SK-N-MC (cell line): ENCODE results near the gene ZNF827.

ENCODE experiments used
- DNase-seq: peaks from one replicate; pipeline ENCODE4 v3.0.0-alpha.2; 2011; ENCODE audit warnings: low read depth, low spot score
- H3K27ac ChIP-seq: fragments of 200-600 bp; sonication (generic); 2 replicates; pipeline ENCODE4 v1.5.1; 2016; ENCODE audit warnings: mixed run types
- H3K36me3 ChIP-seq: fragments of 200-600 bp; sonication (generic); 2 replicates; pipeline ENCODE4 v1.6.1; 2017; ENCODE audit warnings: antibody characterized with exemption, low read length, mixed read lengths; ENCODE audit not compliant: insufficient read depth
- H3K4me3 ChIP-seq: fragments of 200-600 bp; sonication (generic); 2 replicates; pipeline ENCODE4 v1.5.1; 2016
- H3K9ac ChIP-seq: fragments of 200-600 bp; sonication (generic); 2 replicates; pipeline ENCODE4 v1.8.0; 2017; ENCODE audit warnings: mixed run types, mixed read lengths; ENCODE audit not compliant: insufficient read length
- H3K9me3 ChIP-seq: fragments of 200-600 bp; sonication (generic); 2 replicates; pipeline ENCODE4 v1.6.1; 2017; ENCODE audit warnings: low read depth, mild to moderate bottlenecking, antibody characterized with exemption, low read length, moderate library complexity, mixed read lengths
- EZH2 ChIP-seq: fragments of 200-600 bp; sonication (generic); IDR thresholded peaks from one replicate; pipeline ENCODE4 v1.6.1; 2017; ENCODE audit warnings: antibody characterized with exemption
- FOXP2 ChIP-seq: optimal IDR thresholded peaks from 2 replicates; pipeline ENCODE3; 2011; ENCODE audit warnings: mild to moderate bottlenecking, moderate library complexity; ENCODE audit not compliant: insufficient read depth; ENCODE audit errors: extremely low read length, control extremely low read depth
- POLR2AphosphoS5 ChIP-seq: IDR thresholded peaks from 2 replicates; pipeline ENCODE4 v1.6.1; 2012; ENCODE audit warnings: mild to moderate bottlenecking, low read depth, low read length, borderline replicate concordance

Gene ZNF827

DNA sequence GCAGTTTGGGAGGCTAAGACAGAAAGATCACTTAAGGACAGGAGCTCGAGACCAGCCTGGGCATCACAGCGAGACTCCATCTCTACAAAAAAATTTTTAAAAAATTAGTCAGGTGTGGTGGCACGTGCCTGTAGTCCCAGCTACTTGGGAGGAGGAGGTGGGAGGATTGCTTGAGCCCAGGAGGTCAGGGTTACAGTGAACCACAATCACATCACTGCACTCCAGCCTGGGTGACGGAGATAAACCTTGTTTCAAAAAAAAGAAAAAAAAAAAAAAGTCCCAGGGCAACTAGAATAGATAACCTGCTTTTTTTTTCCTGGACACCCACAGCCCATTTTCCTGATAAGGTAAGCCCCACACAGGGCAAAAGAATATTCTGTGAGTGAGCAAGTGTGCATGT lies 162.4 kb downstream of the ZNF827 start:
- H3K36me3 ChIP-seq, result peaks cover 30% of the 10 kb centered on the region
- no peak for DNase-seq
- no peak for TF ChIP-seq FOXP2
- no peak for TF ChIP-seq POLR2AphosphoS5
- no peak for TF ChIP-seq EZH2
- no peak overlapping the region for H3K9ac ChIP-seq
- H3K9me3 ChIP-seq, result no peaks in the 10 kb centered on the region
- H3K4me3 ChIP-seq, result no peak overlapping the region
- H3K27ac ChIP-seq, result no peak overlapping the region

DNA sequence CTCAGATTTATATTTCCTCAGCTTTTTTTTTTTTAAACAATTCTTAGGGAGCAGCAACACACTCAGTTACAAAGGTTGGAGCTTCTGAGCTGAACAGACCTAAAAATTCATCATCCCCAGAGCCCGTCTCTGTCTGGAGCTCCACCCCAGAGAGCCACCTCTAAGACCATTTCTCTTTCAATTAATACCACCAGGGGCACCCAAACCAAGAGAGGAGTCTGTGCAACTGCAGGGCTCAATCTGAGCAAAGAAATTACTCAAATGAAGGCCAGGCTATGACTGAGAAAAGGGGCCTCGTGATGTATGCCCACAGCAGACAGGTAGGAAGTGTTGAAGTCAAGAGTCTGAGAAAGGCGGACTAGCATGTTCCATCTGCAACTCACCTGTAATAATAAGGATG lies 163.2 kb downstream of the ZNF827 start:
- no peaks in the 10 kb centered on the region for H3K9me3 ChIP-seq

DNA sequence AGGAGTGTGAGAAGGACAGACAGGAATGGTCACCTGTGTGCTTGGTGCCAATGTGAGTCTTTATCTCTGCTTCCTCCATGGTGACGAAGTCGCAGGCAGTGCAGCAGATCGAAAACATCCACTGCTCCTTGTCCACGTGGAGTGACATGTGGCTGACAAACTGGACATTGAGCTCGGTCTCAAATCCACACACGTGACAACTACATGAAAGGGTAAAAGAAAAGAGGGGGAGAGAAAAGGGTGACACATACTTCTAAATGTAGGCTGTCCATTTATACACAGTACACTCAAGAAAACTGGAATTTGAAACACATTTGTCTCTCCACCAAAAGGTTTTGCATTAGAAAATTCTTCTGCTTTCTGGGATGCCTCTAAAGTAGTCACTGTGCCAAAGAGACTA lies 164.2 kb downstream of the ZNF827 start:
- Histone ChIP-seq H3K9ac (no peak overlapping the region), H3K4me3 (no peak overlapping the region), H3K27ac (no peak overlapping the region), H3K9me3 (no peaks in the 10 kb centered on the region), H3K36me3 (peaks cover 30% of the 10 kb centered on the region)
- no peak for DNase-seq
- TF ChIP-seq FOXP2 (no peak), EZH2 (no peak), POLR2AphosphoS5 (no peak)

More for the DNA sequence above, 163.2 kb downstream of the ZNF827 start:
- Histone ChIP-seq H3K4me3 (no peak overlapping the region), H3K36me3 (peaks cover 30% of the 10 kb centered on the region), H3K9ac (no peak overlapping the region), H3K27ac (no peak overlapping the region)
- no peak for TF ChIP-seq FOXP2
- no peak for TF ChIP-seq EZH2
- no peak for TF ChIP-seq POLR2AphosphoS5
- no peak for DNase-seq

DNA sequence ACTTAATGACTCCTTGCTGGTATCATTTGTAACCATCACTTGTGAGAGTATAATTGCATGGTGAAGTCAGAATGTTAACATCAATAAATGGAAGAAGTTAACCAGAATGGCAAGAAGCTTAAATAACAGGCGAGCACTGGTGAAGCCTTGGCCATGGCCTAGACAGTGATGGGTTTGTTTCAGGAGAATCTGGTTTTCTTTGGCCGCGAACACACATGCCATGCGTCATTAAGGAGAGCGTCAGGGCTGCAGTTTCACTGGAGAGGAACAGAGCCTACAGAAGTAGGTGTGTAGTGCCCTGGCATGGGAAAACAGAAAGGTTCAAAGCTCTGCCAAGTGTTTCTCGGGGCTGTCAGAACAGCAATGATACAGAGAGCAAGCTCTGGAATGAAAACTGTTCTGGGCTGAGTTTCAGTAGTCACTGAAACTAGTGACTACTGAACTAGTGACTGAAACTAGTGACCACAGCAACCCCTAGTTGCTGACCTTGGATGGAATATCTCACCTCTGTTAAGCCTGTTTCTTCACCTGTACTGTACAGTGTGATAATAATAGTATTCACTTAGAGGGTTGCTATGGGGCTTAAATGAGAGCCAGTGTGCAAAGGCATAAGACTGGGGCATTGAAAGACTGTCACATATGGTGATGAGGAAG lies 164.9 kb downstream of the ZNF827 start:
- no peak overlapping the region for H3K4me3 ChIP-seq
- no peak overlapping the region for H3K27ac ChIP-seq
- TF ChIP-seq FOXP2 (no peak), POLR2AphosphoS5 (no peak), EZH2 (no peak)
- peaks cover 24% of the 10 kb centered on the region for H3K36me3 ChIP-seq
- H3K9me3 ChIP-seq, result no peaks in the 10 kb centered on the region
- DNase-seq, result no peak
- no peak overlapping the region for H3K9ac ChIP-seq

DNA sequence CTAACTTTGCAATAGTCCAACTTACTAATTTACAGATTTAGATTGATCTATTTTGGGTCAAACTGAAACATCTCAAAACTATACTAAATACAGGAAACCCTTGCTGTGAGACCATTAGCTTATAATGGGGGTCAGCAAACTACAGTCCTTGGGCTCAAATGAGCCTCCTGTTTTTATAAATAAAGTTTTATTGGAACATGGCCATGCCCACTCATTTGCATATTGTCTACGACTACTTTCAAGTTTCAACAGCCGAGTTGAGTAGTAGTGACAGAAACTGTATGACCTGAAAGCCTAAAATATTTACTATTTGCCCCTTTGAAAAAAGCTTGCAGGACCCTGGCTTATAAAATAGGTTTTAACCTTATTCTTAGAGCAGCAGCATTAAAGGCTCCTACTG lies 166.3 kb downstream of the ZNF827 start:
- TF ChIP-seq EZH2, result no peak
- no peak for TF ChIP-seq FOXP2
- TF ChIP-seq POLR2AphosphoS5, result no peak
- Histone ChIP-seq H3K9me3 (no peaks in the 10 kb centered on the region), H3K27ac (no peak overlapping the region), H3K4me3 (no peak overlapping the region), H3K36me3 (peaks cover 27% of the 10 kb centered on the region), H3K9ac (no peak overlapping the region)
- DNase-seq, result no peak

DNA sequence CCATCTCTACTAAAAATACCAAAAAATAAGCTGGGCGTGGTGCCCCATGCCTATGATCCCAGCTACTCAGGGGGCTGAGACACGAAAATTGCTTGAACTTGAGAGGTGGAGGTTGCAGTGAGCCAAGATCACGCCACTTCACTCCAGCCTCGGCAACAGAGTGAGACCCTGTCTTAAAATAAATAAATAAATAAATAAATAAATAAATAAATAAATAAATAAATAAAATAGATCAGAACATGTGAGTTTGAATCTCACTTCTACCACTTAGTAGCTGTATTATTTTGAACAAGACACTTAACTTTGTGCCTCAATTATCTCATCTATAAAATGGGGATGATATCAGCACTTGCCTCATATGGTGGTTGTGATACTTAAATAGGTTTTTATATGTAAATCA lies 168.5 kb downstream of the ZNF827 start:
- no peak overlapping the region for H3K4me3 ChIP-seq
- no peak overlapping the region for H3K9ac ChIP-seq
- H3K36me3 ChIP-seq, result peaks cover 43% of the 10 kb centered on the region
- H3K9me3 ChIP-seq, result no peaks in the 10 kb centered on the region
- no peak for DNase-seq
- no peak for TF ChIP-seq FOXP2
- no peak for TF ChIP-seq EZH2
- TF ChIP-seq POLR2AphosphoS5, result no peak
- no peak overlapping the region for H3K27ac ChIP-seq

DNA sequence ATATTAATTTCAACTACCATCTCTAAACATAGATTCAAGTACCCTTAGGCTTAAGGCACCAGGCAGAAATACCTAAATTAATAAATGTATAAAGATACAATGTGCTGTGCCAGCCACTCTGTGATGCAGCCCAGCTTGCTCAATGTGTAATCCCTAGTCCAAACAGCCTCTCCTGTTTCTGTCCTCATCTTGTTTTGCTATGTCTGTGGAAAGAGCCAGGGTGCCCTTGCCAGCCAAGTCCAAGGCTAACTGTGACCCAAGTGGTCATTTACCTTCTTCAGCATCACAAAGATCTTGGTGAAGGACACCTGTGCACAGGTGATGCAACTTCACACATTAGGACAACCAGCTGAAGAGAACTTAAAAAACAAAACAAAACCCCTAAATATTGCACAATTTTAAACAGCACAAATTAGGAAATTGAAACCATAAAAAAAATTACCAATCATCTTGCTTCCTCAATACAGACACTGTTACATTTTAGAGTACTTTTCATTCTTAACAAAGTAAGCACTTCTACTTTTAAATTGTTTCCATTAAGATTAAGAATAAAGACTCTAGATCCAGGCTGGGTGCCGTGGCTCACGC lies 169.1 kb downstream of the ZNF827 start:
- peaks cover 43% of the 10 kb centered on the region for H3K36me3 ChIP-seq
- H3K27ac ChIP-seq, result no peak overlapping the region
- DNase-seq, result no peak
- H3K9ac ChIP-seq, result no peak overlapping the region
- TF ChIP-seq POLR2AphosphoS5 (no peak), FOXP2 (no peak), EZH2 (no peak)
- no peaks in the 10 kb centered on the region for H3K9me3 ChIP-seq
- H3K4me3 ChIP-seq, result no peak overlapping the region

DNA sequence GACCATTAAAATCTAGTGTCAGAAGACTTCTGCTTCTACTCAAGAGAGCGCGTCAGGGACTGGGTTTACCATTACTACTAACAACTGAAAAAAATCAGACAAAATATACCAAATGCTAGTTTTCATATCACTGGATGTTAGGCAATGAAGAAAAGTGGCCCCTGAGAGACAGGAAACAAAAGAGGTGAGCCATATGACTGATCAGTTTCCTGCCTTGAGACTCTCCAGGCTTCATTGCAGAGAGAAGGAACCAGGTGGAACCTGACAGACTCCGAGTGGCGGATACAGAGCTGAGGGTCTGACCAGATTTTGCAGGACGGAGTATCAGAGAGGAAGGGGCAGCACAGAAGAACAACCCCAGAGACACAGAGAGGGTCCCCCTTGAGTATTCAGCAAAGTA lies 172.3 kb downstream of the ZNF827 start:
- H3K36me3 ChIP-seq, result peaks cover 38% of the 10 kb centered on the region
- no peak for TF ChIP-seq POLR2AphosphoS5
- TF ChIP-seq EZH2, result no peak
- no peak for TF ChIP-seq FOXP2
- H3K9ac ChIP-seq, result no peak overlapping the region
- no peaks in the 10 kb centered on the region for H3K9me3 ChIP-seq
- no peak overlapping the region for H3K4me3 ChIP-seq
- DNase-seq, result no peak
- H3K27ac ChIP-seq, result no peak overlapping the region

DNA sequence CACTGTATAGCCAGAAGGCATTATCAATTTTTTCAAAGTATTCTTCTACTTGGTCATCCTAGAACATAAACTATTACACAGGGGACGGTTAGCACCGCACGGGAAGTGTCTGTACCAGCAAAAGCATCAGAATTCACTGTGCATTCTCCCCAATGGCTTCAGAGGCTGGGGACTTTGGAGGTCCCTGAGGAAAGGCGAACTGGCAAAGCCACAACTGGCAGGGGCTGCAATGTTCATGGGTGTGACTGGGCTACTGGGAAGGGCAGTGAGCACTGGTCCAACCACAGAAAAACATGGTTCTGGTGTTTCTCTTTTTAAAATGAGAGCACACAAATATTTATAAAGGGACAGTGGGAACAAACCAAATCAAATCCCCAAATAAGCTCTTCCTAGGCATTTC lies 175.2 kb downstream of the ZNF827 start:
- TF ChIP-seq POLR2AphosphoS5 (no peak), FOXP2 (no peak), EZH2 (no peak)
- Histone ChIP-seq H3K9me3 (no peaks in the 10 kb centered on the region), H3K4me3 (no peak overlapping the region), H3K36me3 (peaks cover 43% of the 10 kb centered on the region), H3K9ac (no peak overlapping the region), H3K27ac (no peak overlapping the region)
- no peak for DNase-seq
